ENCODE data around the gene EPM2AIP1.
"Not testable (repeated sequence)": the region's sequence is repeated elsewhere in the genome, so short reads cannot be mapped to it uniquely, and the experiment has no call there.

The EPM2AIP1 gene

GRCh38 chr3:36992806-36993325 lies at the start of gene EPM2AIP1:
EPM2AIP1 (minus strand) TSS chr3:36993131; CDS start chr3:36993077, 54 bp downstream.
- DNase-seq (ENCODE audit: low read depth): peak; percentile 100
- peak within 1 kb of the TSS; percentile 92 for H3K4me3 ChIP-seq (ENCODE audit: low read length)
- peak; percentile 29 for TF ChIP-seq CTCF (IDR thresholded peaks at IDR 0.05; ENCODE audit: insufficient read depth, low read depth, low read length, missing control alignments)

- H3K4me3 ChIP-seq (ENCODE audit: low read length): not testable (repeated sequence)
These were observed 49.8 kb upstream of the EPM2AIP1 start for GRCh38 chr3:37042712-37043111.

GRCh38 chr3:37041546-37042195 lies 48.7 kb upstream of the EPM2AIP1 start:
- DNase-seq (ENCODE audit: low read depth): peak; percentile 57
- no peak for TF ChIP-seq CTCF (IDR thresholded peaks at IDR 0.05; ENCODE audit: insufficient read depth, low read depth, low read length, missing control alignments)
- H3K4me3 ChIP-seq (ENCODE audit: low read length): no peak overlapping the region

More at GRCh38 chr3:37042712-37043111, 49.8 kb upstream of the EPM2AIP1 start:
- not testable (repeated sequence) for DNase-seq (ENCODE audit: low read depth)

- TF ChIP-seq CTCF (IDR thresholded peaks at IDR 0.05; ENCODE audit: insufficient read depth, low read depth, low read length, missing control alignments): no peak
- DNase-seq (ENCODE audit: low read depth): peak; percentile 19
These were observed 47.3 kb upstream of the EPM2AIP1 start for GRCh38 chr3:37040231-37040630.

GRCh38 chr3:37039161-37039846 lies 46.4 kb upstream of the EPM2AIP1 start:
- DNase-seq (ENCODE audit: low read depth): no peak
- no peak for TF ChIP-seq CTCF (IDR thresholded peaks at IDR 0.05; ENCODE audit: insufficient read depth, low read depth, low read length, missing control alignments)

More at GRCh38 chr3:37040231-37040630, 47.3 kb upstream of the EPM2AIP1 start:
- no peak overlapping the region for H3K4me3 ChIP-seq (ENCODE audit: low read length)

GRCh38 chr3:37037352-37037751 lies 44.4 kb upstream of the EPM2AIP1 start:
- H3K4me3 ChIP-seq (ENCODE audit: low read length): no peak overlapping the region
- TF ChIP-seq CTCF (IDR thresholded peaks at IDR 0.05; ENCODE audit: insufficient read depth, low read depth, low read length, missing control alignments): no peak
- no peak for DNase-seq (ENCODE audit: low read depth)

More at GRCh38 chr3:37039161-37039846, 46.4 kb upstream of the EPM2AIP1 start:
- no peak overlapping the region for H3K4me3 ChIP-seq (ENCODE audit: low read length)

- no peak overlapping the region for H3K4me3 ChIP-seq (ENCODE audit: low read length)
- no peak for TF ChIP-seq CTCF (IDR thresholded peaks at IDR 0.05; ENCODE audit: insufficient read depth, low read depth, low read length, missing control alignments)
- no peak for DNase-seq (ENCODE audit: low read depth)
These were observed 40.0 kb upstream of the EPM2AIP1 start for GRCh38 chr3:37032961-37033360.

Data from epithelial cell of esophagus (primary cell).